WTC11 (cell line): ENCODE measurements around the gene ANKRD50. TPM values are rescaled to one million over a fixed set of nuclear protein-coding genes. Genes with fewer than 3 reads are reported as not detected.

Experiments used
- ATAC-seq: fragments of 200-7000 bp; cut with Tn5 transposase; 2 replicates; pipeline ENCODE4 v1.10.0; 2021; ENCODE audit warnings: mild to moderate bottlenecking, moderate library complexity
- CTCF ChIA-PET: fragments of 300-600 bp; sonication (Branson Sonifier 250); formaldehyde crosslinking; loops from one replicate; lab custom pipeline; 2021; ENCODE audit warnings: antibody characterized with exemption; lab: Charles Lee
- POLR2A ChIA-PET: fragments of 350-600 bp; sonication (Branson Sonifier 250); formaldehyde crosslinking; loops from one replicate; lab custom pipeline; 2021; ENCODE audit warnings: antibody characterized with exemption; lab: Charles Lee
- DNase-seq: peaks from one replicate; pipeline ENCODE4 v3.0.0; 2021; ENCODE audit warnings: low spot score
- H3K27ac Mint-ChIP-seq: 2 replicates; pipeline ENCODE4 v1.8.0; 2021; ENCODE audit warnings: mixed read lengths
- H3K27me3 Mint-ChIP-seq: 2 replicates; pipeline ENCODE4 v1.8.0; 2021; ENCODE audit warnings: low read depth, mild to moderate bottlenecking, moderate library complexity, mixed read lengths
- H3K36me3 Mint-ChIP-seq: 2 replicates; pipeline ENCODE4 v1.8.0; 2021; ENCODE audit warnings: mixed read lengths
- H3K4me1 Mint-ChIP-seq: 2 replicates; pipeline ENCODE4 v1.8.0; 2022; ENCODE audit warnings: mixed read lengths
- H3K4me3 Mint-ChIP-seq: 2 replicates; pipeline ENCODE4 v1.8.0; 2021; ENCODE audit warnings: mild to moderate bottlenecking, moderate library complexity, mixed read lengths
- H3K9me3 Mint-ChIP-seq: 2 replicates; pipeline ENCODE4 v1.8.0; 2021; ENCODE audit warnings: mixed read lengths
- CBFB ChIP-seq: sonication (generic); formaldehyde crosslinking; IDR thresholded peaks from 2 replicates; pipeline ENCODE4 v1.8.1; 2022; ENCODE audit warnings: mild to moderate bottlenecking, low read depth, missing genetic modification reagents
- GABPB1 ChIP-seq: sonication (generic); formaldehyde crosslinking; IDR thresholded peaks from 2 replicates; pipeline ENCODE4 v1.8.1; 2023; ENCODE audit warnings: mild to moderate bottlenecking, missing genetic modification reagents
- HMGXB4 ChIP-seq: sonication (generic); formaldehyde crosslinking; IDR thresholded peaks from 2 replicates; pipeline ENCODE4 v1.8.1; 2023; ENCODE audit warnings: mild to moderate bottlenecking, moderate library complexity, missing genetic modification reagents
- JAZF1 ChIP-seq: fragments of 250-450 bp; sonication (Bioruptor Pico); IDR thresholded peaks from 2 replicates; pipeline ENCODE4 v1.9.0; 2021; ENCODE audit warnings: moderate library complexity, mild to moderate bottlenecking, inconsistent platforms
- KAT7 ChIP-seq: sonication (generic); formaldehyde crosslinking; IDR thresholded peaks from 2 replicates; pipeline ENCODE4 v1.8.1; 2023; ENCODE audit warnings: missing genetic modification reagents, mild to moderate bottlenecking, borderline replicate concordance
- MXD4 ChIP-seq: fragments of 250-450 bp; sonication (Bioruptor Pico); IDR thresholded peaks from 2 replicates; pipeline ENCODE4 v1.8.0; 2021; ENCODE audit warnings: mild to moderate bottlenecking, moderate library complexity, borderline replicate concordance
- MYBL2 ChIP-seq: sonication (generic); formaldehyde crosslinking; IDR thresholded peaks from 2 replicates; pipeline ENCODE4 v1.8.1; 2023; ENCODE audit warnings: mild to moderate bottlenecking, moderate library complexity, missing genetic modification reagents
- NFATC4 ChIP-seq: fragments of 250-450 bp; sonication (Bioruptor Pico); IDR thresholded peaks from 2 replicates; pipeline ENCODE4 v1.9.0; 2021; ENCODE audit warnings: mild to moderate bottlenecking
- NR1H2 ChIP-seq: sonication (generic); formaldehyde crosslinking; IDR thresholded peaks from 2 replicates; pipeline ENCODE4 v1.9.0; 2021; ENCODE audit warnings: mild to moderate bottlenecking, moderate library complexity, missing genetic modification reagents
- NR2C2 ChIP-seq: sonication (generic); formaldehyde crosslinking; IDR thresholded peaks from 2 replicates; pipeline ENCODE4 v1.8.0; 2022; ENCODE audit warnings: mild to moderate bottlenecking, missing genetic modification reagents
- SOX15 ChIP-seq: fragments of 250-450 bp; sonication (Bioruptor Pico); IDR thresholded peaks from 2 replicates; pipeline ENCODE4 v1.9.0; 2021; ENCODE audit warnings: mild to moderate bottlenecking
- ZBTB21 ChIP-seq: sonication (generic); formaldehyde crosslinking; IDR thresholded peaks from 2 replicates; pipeline ENCODE4 v1.8.1; 2023; ENCODE audit warnings: mild to moderate bottlenecking, missing genetic modification reagents, borderline replicate concordance
- ZMAT4 ChIP-seq: fragments of 250-450 bp; sonication (Bioruptor Pico); IDR thresholded peaks from 2 replicates; pipeline ENCODE4 v1.9.0; 2021; ENCODE audit warnings: mild to moderate bottlenecking
- ZNF138 ChIP-seq: sonication (generic); formaldehyde crosslinking; conservative IDR thresholded peaks from 2 replicates; pipeline ENCODE4 v1.8.1; 2022; ENCODE audit warnings: mild to moderate bottlenecking, moderate library complexity, missing genetic modification reagents
- ZNF396 ChIP-seq: fragments of 250-450 bp; sonication (Bioruptor Pico); IDR thresholded peaks from 2 replicates; pipeline ENCODE4 v1.8.0; 2021; ENCODE audit warnings: mild to moderate bottlenecking, moderate library complexity, borderline replicate concordance
- ZNF423 ChIP-seq: fragments of 250-450 bp; sonication (Bioruptor Pico); IDR thresholded peaks from 2 replicates; pipeline ENCODE4 v2.1.2; 2022; ENCODE audit warnings: mild to moderate bottlenecking, moderate library complexity
- ZNF512 ChIP-seq: sonication (generic); formaldehyde crosslinking; IDR thresholded peaks from 2 replicates; pipeline ENCODE4 v1.8.1; 2022; ENCODE audit warnings: missing genetic modification reagents, borderline replicate concordance
- ZNF671 ChIP-seq: fragments of 250-450 bp; sonication (Bioruptor Pico); IDR thresholded peaks from 2 replicates; pipeline ENCODE4 v1.8.0; 2021; ENCODE audit warnings: mild to moderate bottlenecking
- ZSCAN18 ChIP-seq: fragments of 250-450 bp; sonication (Bioruptor Pico); IDR thresholded peaks from 2 replicates; pipeline ENCODE4 v2.1.2; 2022; ENCODE audit warnings: mild to moderate bottlenecking, moderate library complexity
- total RNA-seq: library from RNA; stranded (reverse); gene quantifications from 3 replicates; pipeline ENCODE4 v1.2.3, GENCODE V29; 2021
- TF ChIP-seq, protein P1 (sequence below): sonication (generic); formaldehyde crosslinking; IDR thresholded peaks from 2 replicates; pipeline ENCODE4 v1.8.0; 2023; ENCODE audit warnings: missing genetic modification reagents
- TF ChIP-seq, protein P2 (sequence below): fragments of 200-600 bp; IDR thresholded peaks from 2 replicates; pipeline ENCODE4 v1.8.0; 2022; ENCODE audit warnings: antibody characterized with exemption
- TF ChIP-seq, protein P3 (sequence below): fragments of 250-450 bp; sonication (Bioruptor Pico); IDR thresholded peaks from 2 replicates; pipeline ENCODE4 v1.8.0; 2021; ENCODE audit warnings: mild to moderate bottlenecking

Gene ANKRD50
- total RNA-seq, 1 experiment from 2014 or later = 18.4 TPM

GRCh38 chr4:124740501-124740900 is 28.0 kb upstream of the ANKRD50 start:
- Mint-ChIP-seq H3K9me3 (no peaks in the 10 kb centered on the region), H3K36me3 (no peaks in the 10 kb centered on the region), H3K4me1 (peaks cover 39% of the 10 kb centered on the region), H3K4me3 (no peak overlapping the region), H3K27ac (no peak overlapping the region), H3K27me3 (no peaks in the 10 kb centered on the region)
- DNase-seq (no peak), ATAC-seq (no peak)
- TF ChIP-seq ZSCAN18 (CRISPR knock-in tag) (no peak), JAZF1 (CRISPR knock-in tag) (no peak), MYBL2 (CRISPR knock-in tag) (no peak), SOX15 (CRISPR knock-in tag) (no peak), ZNF423 (no peak), ZBTB21 (no peak), CBFB (no peak), GABPB1 (CRISPR knock-in tag) (no peak), ZNF512 (CRISPR knock-in tag) (no peak), KAT7 (CRISPR knock-in tag) (no peak), HMGXB4 (CRISPR knock-in tag) (no peak), NR1H2 (CRISPR knock-in tag) (no peak), NFATC4 (CRISPR knock-in tag) (no peak), ZMAT4 (CRISPR knock-in tag) (no peak)
- TF ChIP-seq, protein P1, sequence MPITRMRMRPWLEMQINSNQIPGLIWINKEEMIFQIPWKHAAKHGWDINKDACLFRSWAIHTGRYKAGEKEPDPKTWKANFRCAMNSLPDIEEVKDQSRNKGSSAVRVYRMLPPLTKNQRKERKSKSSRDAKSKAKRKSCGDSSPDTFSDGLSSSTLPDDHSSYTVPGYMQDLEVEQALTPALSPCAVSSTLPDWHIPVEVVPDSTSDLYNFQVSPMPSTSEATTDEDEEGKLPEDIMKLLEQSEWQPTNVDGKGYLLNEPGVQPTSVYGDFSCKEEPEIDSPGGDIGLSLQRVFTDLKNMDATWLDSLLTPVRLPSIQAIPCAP = no peak
- TF ChIP-seq, protein P2, sequence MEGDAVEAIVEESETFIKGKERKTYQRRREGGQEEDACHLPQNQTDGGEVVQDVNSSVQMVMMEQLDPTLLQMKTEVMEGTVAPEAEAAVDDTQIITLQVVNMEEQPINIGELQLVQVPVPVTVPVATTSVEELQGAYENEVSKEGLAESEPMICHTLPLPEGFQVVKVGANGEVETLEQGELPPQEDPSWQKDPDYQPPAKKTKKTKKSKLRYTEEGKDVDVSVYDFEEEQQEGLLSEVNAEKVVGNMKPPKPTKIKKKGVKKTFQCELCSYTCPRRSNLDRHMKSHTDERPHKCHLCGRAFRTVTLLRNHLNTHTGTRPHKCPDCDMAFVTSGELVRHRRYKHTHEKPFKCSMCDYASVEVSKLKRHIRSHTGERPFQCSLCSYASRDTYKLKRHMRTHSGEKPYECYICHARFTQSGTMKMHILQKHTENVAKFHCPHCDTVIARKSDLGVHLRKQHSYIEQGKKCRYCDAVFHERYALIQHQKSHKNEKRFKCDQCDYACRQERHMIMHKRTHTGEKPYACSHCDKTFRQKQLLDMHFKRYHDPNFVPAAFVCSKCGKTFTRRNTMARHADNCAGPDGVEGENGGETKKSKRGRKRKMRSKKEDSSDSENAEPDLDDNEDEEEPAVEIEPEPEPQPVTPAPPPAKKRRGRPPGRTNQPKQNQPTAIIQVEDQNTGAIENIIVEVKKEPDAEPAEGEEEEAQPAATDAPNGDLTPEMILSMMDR = no peak
- CTCF ChIA-PET = no interaction called here
- POLR2A ChIA-PET = no interaction called here

DNA sequence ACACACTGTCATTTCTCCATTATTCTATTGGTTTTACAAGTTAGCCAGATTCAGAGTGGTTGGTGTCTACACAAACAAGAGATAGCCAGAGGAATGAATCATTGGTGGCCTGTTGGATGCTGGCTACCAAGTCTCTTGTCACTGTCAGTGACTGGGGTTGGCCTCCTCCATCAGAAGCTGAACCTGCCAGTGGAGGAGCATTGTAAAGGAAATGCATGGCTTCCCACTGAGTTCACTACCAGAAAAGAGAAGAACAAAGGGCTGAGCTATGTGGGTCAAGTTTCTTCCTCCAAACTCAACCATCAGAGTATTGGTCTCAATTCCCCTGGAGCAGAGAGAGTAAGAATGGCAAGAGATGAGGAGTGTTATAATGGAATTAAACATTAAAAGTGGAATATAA is 26.5 kb upstream of the ANKRD50 start:
- ATAC-seq (peak; percentile 100), DNase-seq (peak; percentile 31)
- H3K27me3 Mint-ChIP-seq = no peaks in the 10 kb centered on the region
- ChIA-PET POLR2A (no interaction called here), CTCF (interaction anchor here (1.5 to 1.8 kb wide), 2 partner anchors 19 to 545 kb away, joined by 3 to 14 read pairs; no protein-coding TSS in a partner anchor)
- peak overlapping the region; percentile 53 for H3K27ac Mint-ChIP-seq
- H3K4me3 Mint-ChIP-seq = peak overlapping the region; percentile 33; the same call in 1 of the 2 replicates
- H3K9me3 Mint-ChIP-seq = no peaks in the 10 kb centered on the region
- no peaks in the 10 kb centered on the region for H3K36me3 Mint-ChIP-seq
- peaks cover 39% of the 10 kb centered on the region for H3K4me1 Mint-ChIP-seq
- TF ChIP-seq MXD4 (CRISPR knock-in tag) = peak; percentile 68; the same call in 1 of the 2 replicates
- peak; percentile 78; the same call in 1 of the 2 replicates for TF ChIP-seq ZNF671 (CRISPR knock-in tag)
- no peak for TF ChIP-seq NR2C2 (CRISPR knock-in tag)
- peak; percentile 92 for TF ChIP-seq ZSCAN18 (CRISPR knock-in tag)
- TF ChIP-seq ZNF423 = peak; percentile 61
- TF ChIP-seq, protein P3, sequence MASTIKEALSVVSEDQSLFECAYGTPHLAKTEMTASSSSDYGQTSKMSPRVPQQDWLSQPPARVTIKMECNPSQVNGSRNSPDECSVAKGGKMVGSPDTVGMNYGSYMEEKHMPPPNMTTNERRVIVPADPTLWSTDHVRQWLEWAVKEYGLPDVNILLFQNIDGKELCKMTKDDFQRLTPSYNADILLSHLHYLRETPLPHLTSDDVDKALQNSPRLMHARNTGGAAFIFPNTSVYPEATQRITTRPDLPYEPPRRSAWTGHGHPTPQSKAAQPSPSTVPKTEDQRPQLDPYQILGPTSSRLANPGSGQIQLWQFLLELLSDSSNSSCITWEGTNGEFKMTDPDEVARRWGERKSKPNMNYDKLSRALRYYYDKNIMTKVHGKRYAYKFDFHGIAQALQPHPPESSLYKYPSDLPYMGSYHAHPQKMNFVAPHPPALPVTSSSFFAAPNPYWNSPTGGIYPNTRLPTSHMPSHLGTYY (CRISPR knock-in tag) = peak; percentile 82; the same call in 1 of the 2 replicates
- 0 out of 2 replicates have a peak, but pooled peaks have one; percentile 42 for TF ChIP-seq ZNF138 (CRISPR knock-in tag)
- TF ChIP-seq ZBTB21 = no peak
- TF ChIP-seq ZNF396 (CRISPR knock-in tag) = peak; percentile 93; the same call in 1 of the 2 replicates
